ENCODE measurements around the gene ALDH4A1. TPM values are rescaled to one million over a fixed set of nuclear protein-coding genes. Genes with fewer than 3 reads are reported as not detected.

ALDH4A1 gene
- total and polyA plus RNA-seq, 9 of the 15 experiments (the other 6 are each of a cell fraction or from before 2014, with no cell fraction given), result 0.27 to 31.4 (median 16.6) TPM

DNA sequence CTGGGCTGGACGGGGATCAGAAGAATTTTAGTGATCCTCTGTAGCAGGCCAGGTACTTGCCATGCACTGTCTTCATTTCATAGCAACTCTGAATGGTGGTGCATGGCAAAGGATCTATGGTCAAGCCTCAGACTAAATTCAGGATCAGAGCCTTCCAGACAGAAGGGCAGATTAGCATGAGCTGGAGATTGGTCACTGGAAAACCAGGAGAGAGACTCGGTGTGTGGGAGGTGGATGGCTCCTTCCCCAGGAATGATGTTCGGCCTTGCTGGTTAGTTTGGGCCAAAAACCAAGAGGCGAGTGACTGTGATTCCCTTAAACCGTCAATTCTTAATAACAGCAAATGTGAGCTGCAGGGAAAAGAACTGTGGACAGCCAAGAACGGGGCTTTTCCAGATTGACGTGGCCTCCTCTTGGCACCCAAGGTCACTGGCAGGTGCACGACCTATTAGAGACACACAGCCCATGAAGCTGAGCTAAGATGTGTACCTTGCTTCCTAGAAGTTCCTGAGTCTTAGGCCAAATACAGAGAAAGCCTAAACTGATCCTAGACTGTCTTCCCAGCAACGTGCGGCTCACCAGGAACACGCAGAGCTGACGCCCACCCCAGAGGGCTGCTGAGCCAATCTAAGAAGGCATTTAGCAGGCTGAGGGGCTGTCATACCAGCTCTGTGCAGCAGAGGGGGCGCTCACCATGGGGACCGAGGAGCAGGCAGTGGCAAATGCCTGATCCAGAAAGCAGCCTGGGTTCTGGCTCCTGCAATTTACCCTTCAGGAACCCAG, 18.5 kb downstream of the ALDH4A1 start (continued):
- TF ChIP-seq ZNF644 (tag; IDR thresholded peaks at IDR 0.05; ENCODE audit: low read depth) (no peak), HNRNPLL (IDR thresholded peaks at IDR 0.05; ENCODE audit: low read depth, low read length, poor library complexity, severe bottlenecking) (no peak), HNRNPH1 (optimal IDR thresholded peaks at IDR 0.05; ENCODE audit: low read depth, low read length) (no peak), CBX3 (IDR thresholded peaks at IDR 0.05; ENCODE audit: borderline replicate concordance in 1 of 2, low read length in 2 of 2) (no peak), HMG20B (CRISPR knock-in tag; IDR thresholded peaks at IDR 0.05) (no peak), TCF7L2 (IDR thresholded peaks at IDR 0.05; ENCODE audit: low read depth, low read length) (no peak), NR2C1 (IDR thresholded peaks at IDR 0.05) (no peak), NR2C1 (tag; IDR thresholded peaks at IDR 0.05) (no peak), BRF1 (IDR thresholded peaks at IDR 0.05; ENCODE audit: borderline replicate concordance, extremely low read depth, insufficient read length) (no peak), SUPT5H (IDR thresholded peaks at IDR 0.05) (no peak)
- TF ChIP-seq, protein P1, sequence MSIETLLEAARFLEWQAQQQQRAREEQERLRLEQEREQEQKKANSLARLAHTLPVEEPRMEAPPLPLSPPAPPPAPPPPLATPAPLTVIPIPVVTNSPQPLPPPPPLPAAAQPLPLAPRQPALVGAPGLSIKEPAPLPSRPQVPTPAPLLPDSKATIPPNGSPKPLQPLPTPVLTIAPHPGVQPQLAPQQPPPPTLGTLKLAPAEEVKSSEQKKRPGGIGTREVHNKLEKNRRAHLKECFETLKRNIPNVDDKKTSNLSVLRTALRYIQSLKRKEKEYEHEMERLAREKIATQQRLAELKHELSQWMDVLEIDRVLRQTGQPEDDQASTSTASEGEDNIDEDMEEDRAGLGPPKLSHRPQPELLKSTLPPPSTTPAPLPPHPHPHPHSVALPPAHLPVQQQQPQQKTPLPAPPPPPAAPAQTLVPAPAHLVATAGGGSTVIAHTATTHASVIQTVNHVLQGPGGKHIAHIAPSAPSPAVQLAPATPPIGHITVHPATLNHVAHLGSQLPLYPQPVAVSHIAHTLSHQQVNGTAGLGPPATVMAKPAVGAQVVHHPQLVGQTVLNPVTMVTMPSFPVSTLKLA (conservative IDR thresholded peaks at IDR 0.05), result no peak
- TF ChIP-seq, protein P2, sequence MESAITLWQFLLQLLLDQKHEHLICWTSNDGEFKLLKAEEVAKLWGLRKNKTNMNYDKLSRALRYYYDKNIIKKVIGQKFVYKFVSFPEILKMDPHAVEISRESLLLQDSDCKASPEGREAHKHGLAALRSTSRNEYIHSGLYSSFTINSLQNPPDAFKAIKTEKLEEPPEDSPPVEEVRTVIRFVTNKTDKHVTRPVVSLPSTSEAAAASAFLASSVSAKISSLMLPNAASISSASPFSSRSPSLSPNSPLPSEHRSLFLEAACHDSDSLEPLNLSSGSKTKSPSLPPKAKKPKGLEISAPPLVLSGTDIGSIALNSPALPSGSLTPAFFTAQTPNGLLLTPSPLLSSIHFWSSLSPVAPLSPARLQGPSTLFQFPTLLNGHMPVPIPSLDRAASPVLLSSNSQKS (CRISPR knock-in tag; IDR thresholded peaks at IDR 0.05), result no peak
- TF ChIP-seq, protein P3, sequence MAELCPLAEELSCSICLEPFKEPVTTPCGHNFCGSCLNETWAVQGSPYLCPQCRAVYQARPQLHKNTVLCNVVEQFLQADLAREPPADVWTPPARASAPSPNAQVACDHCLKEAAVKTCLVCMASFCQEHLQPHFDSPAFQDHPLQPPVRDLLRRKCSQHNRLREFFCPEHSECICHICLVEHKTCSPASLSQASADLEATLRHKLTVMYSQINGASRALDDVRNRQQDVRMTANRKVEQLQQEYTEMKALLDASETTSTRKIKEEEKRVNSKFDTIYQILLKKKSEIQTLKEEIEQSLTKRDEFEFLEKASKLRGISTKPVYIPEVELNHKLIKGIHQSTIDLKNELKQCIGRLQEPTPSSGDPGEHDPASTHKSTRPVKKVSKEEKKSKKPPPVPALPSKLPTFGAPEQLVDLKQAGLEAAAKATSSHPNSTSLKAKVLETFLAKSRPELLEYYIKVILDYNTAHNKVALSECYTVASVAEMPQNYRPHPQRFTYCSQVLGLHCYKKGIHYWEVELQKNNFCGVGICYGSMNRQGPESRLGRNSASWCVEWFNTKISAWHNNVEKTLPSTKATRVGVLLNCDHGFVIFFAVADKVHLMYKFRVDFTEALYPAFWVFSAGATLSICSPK (IDR thresholded peaks at IDR 0.05; ENCODE audit: borderline replicate concordance), result no peak
- TF ChIP-seq, protein P4, sequence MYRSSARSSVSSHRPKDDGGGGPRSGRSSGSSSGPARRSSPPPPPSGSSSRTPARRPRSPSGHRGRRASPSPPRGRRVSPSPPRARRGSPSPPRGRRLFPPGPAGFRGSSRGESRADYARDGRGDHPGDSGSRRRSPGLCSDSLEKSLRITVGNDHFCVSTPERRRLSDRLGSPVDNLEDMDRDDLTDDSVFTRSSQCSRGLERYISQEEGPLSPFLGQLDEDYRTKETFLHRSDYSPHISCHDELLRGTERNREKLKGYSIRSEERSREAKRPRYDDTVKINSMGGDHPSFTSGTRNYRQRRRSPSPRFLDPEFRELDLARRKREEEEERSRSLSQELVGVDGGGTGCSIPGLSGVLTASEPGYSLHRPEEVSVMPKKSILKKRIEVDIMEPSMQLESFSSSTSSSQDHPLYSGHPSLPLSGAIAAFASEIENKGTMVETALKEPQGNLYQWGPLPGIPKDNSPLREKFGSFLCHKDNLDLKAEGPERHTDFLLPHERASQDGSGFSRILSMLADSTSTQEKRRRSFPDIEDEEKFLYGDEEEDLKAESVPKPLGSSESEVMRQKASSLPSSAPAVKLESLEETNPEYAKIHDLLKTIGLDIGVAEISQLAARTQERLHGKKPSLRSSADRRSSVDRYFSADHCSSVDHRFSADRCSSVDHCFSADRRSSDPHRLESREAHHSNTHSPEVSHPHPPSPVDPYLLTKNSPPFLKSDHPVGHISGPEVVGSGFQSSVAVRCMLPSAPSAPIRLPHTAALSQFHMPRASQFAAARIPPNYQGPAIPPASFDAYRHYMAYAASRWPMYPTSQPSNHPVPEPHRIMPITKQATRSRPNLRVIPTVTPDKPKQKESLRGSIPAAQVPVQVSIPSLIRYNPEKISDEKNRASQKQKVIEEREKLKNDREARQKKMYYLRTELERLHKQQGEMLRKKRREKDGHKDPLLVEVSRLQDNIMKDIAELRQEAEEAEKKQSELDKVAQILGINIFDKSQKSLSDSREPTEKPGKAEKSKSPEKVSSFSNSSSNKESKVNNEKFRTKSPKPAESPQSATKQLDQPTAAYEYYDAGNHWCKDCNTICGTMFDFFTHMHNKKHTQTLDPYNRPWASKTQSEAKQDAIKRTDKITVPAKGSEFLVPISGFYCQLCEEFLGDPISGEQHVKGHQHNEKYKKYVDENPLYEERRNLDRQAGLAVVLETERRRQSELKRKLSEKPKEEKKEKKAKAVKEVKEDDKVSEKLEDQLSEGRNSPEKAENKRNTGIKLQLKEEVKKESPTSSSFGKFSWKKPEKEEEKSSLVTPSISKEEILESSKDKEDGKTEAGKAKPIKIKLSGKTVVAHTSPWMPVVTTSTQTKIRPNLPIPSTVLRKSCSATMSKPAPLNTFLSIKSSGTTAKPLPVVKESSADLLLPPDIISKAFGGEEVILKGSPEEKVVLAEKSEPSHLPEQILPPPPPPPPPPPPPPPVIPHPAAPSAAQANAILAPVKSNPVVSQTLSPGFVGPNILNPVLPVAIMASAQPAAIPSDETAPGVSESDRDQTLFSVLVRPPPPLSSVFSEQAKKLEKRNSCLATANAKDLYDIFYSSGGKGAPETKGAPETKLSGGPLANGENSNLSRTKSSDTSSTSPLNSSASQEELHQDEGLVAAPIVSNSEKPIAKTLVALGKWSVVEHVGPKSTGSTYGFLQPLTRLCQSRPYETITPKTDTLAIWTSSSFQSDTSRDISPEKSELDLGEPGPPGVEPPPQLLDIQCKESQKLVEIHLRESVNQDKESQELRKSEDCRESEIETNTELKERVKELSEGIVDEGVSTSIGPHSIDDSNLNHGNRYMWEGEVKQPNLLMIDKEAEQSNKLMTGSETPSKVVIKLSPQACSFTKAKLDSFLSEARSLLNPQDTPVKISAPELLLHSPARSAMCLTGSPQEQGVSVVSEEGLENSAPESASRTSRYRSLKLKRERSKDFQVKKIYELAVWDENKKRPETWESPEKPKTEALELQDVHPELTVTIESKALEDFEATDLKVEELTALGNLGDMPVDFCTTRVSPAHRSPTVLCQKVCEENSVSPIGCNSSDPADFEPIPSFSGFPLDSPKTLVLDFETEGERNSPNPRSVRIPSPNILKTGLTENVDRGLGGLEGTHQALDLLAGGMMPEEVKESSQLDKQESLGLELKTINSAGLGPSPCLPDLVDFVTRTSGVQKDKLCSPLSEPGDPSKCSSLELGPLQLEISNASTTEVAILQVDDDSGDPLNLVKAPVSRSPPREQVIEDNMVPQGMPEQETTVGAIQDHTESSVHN (IDR thresholded peaks at IDR 0.05; ENCODE audit: borderline replicate concordance in 1 of 2, low read depth in 1 of 2), result no peak
